Thoracic aorta (tissue), 2 donors: ENCODE data around the gene ZMYND8. TPM values are rescaled to one million over a fixed set of nuclear protein-coding genes. Genes with fewer than 3 reads are reported as not detected.

Experiments used
- ATAC-seq: fragments of 150-250 bp; one replicate; pipeline ENCODE4 v1.8.0; 2017; ENCODE audit warnings: low read depth; ENCODE audit not compliant: insufficient number of reproducible peaks, low FRiP score
- DNase-seq: peaks from one replicate; pipeline ENCODE4 v3.0.0-alpha.2; 2020; ENCODE audit warnings: low spot score
- H3K27ac ChIP-seq, 2 donors: fragments of 200-600 bp; sonication (generic); 1 replicate in 1 of 2; 2 replicates in 1 of 2; pipeline ENCODE4 v1.5.1; 2016; ENCODE audit warnings: mild to moderate bottlenecking in 2 of 2, moderate library complexity in 2 of 2
- H3K27me3 ChIP-seq: fragments of 200-600 bp; sonication (generic); replicated peaks from 2 replicates; pipeline ENCODE4 v1.6.0; 2016; ENCODE audit warnings: mild to moderate bottlenecking; ENCODE audit not compliant: insufficient read depth
- H3K36me3 ChIP-seq: fragments of 200-600 bp; sonication (generic); one replicate; pipeline ENCODE4 v1.5.1; 2016
- H3K4me1 ChIP-seq, 2 donors: fragments of 200-600 bp; sonication (generic); 1 replicate in 1 of 2; 2 replicates in 1 of 2; pipeline versions ENCODE4 v1.5.1 to v1.6.0; 2016; ENCODE audit warnings: low read depth in 2 of 2, mild to moderate bottlenecking in 1 of 2; ENCODE audit not compliant: control insufficient read depth in 1 of 2
- H3K4me3 ChIP-seq: fragments of 200-600 bp; sonication (generic); 2 replicates; pipeline ENCODE4 v1.5.1; 2016; ENCODE audit warnings: mild to moderate bottlenecking
- H3K9me3 ChIP-seq: fragments of 200-600 bp; sonication (generic); 2 replicates; pipeline ENCODE4 v1.5.1; 2016
- total RNA-seq, 2 donors: library from RNA; depleted of rRNA; stranded (reverse); fragments of >200 nt; gene quantifications; one replicate each; pipeline versions ENCODE4 v1.1.0 to v1.2.3, GENCODE V29; 2016
- TF ChIP-seq, protein P1 (sequence below): fragments of 200-600 bp; sonication (generic); IDR thresholded peaks from one replicate; pipeline ENCODE4 v1.5.1; 2019; ENCODE audit warnings: antibody characterized with exemption

ZMYND8 gene
- total RNA-seq, 2 donors from 2014 or later, result 17.9 to 27.2 TPM

DNA sequence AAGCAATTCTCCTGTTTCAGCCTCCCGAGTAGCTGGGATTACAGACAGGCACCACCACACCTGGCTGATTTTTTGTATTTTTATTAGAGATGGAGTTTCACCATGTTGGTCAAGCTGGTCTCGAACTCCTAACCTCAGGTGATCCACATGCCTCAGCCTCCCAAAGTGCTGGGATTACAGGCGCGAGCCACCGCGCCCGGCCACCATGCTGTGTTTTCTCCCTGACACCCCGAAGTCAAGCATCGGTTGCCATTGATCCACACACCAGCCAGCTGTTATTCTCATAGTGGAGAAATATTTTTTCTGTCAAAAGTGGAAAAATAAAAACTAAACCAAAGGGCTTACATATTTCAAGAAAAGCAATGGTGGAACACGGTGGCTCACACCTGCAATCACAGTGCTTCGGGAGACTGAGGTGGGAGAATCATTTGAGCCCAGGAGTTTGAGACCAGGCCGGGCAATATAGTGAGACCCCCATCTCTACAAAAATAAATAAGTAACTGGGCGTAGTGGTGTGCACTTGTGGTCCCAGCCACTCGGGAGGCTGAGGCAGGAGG, 157.4 kb downstream of the ZMYND8 start:
- DNase-seq, result no peak
- Histone ChIP-seq H3K4me3 (no peak overlapping the region), H3K27me3 (no peaks in the 10 kb centered on the region), H3K9me3 (no peaks in the 10 kb centered on the region), H3K27ac (no peak overlapping the region), H3K36me3 (no peaks in the 10 kb centered on the region), H3K4me1 (peaks cover 0 to 3% of the 10 kb centered on the region in 2 donors)
- no peak for ATAC-seq
- TF ChIP-seq, protein P1, sequence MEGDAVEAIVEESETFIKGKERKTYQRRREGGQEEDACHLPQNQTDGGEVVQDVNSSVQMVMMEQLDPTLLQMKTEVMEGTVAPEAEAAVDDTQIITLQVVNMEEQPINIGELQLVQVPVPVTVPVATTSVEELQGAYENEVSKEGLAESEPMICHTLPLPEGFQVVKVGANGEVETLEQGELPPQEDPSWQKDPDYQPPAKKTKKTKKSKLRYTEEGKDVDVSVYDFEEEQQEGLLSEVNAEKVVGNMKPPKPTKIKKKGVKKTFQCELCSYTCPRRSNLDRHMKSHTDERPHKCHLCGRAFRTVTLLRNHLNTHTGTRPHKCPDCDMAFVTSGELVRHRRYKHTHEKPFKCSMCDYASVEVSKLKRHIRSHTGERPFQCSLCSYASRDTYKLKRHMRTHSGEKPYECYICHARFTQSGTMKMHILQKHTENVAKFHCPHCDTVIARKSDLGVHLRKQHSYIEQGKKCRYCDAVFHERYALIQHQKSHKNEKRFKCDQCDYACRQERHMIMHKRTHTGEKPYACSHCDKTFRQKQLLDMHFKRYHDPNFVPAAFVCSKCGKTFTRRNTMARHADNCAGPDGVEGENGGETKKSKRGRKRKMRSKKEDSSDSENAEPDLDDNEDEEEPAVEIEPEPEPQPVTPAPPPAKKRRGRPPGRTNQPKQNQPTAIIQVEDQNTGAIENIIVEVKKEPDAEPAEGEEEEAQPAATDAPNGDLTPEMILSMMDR, result no peak

- DNase-seq (no peak), ATAC-seq (no peak)
- peaks cover 0 to 3% of the 10 kb centered on the region in 2 donors for H3K4me1 ChIP-seq
- H3K4me3 ChIP-seq, result no peak overlapping the region
- TF ChIP-seq, protein P1, result no peak
- no peak overlapping the region for H3K27ac ChIP-seq
- no peaks in the 10 kb centered on the region for H3K36me3 ChIP-seq
- no peaks in the 10 kb centered on the region for H3K27me3 ChIP-seq
- no peaks in the 10 kb centered on the region for H3K9me3 ChIP-seq
Observed at GRCh38 chr20:47198254-47198671, 158.2 kb downstream of the ZMYND8 start.

DNA sequence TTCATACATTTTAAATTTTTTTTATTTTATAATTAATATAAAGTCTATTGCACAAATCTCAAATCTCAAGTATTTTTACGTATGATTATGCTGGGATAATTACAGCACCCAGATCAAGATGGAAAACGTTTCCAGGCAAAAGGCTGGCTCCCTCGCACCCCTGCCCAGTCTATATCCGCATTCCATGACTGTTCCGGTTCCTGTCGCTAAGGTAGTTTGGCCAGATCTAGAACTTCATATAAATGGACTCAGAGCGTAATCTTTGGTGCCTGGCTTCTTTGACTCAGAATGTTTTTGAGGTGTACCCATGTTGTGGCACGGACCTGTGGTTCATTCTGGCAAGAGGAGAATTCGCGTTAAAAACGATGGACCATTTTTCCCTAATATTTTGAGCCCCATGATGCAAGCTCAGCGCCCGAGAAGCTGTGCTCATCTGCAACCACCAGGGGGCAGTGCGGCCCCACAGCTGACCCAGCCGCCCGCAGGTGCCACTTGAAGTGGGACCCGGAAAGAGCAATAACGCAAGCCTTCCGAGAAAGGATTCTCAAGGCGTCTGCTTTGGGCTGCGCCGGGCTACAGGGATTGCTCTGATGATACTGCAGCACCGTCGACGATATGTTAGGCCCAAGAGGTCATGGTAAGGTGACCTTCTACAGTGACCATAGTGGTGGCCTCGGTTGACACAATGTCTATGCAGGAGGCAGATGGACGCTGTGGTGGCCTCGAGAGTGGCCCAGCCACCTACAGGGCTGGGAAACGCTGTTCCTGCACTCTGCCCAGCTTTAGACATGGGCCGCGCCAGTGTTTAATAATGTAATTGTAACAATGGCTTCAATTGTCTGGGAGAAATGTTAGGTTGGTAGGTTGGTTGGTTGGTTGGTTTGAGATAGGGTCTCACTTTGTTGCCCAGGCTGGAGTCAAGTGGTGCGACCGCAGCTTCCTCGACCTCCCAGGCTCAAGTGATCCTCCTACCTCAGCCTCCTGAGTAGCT, 160.1 kb downstream of the ZMYND8 start:
- DNase-seq, result no peak
- Histone ChIP-seq H3K27ac (no peak overlapping the region), H3K27me3 (no peaks in the 10 kb centered on the region), H3K4me1 (peaks cover 0 to 3% of the 10 kb centered on the region in 2 donors), H3K9me3 (no peaks in the 10 kb centered on the region), H3K36me3 (no peaks in the 10 kb centered on the region), H3K4me3 (peak overlapping the region; percentile 63)
- TF ChIP-seq, protein P1, result peak; percentile 100
- ATAC-seq, result peak; percentile 79

- no peak for DNase-seq
Observed at GRCh38 chr20:47195573-47195972, 160.9 kb downstream of the ZMYND8 start.

GRCh38 chr20:47191956-47192355, 164.5 kb downstream of the ZMYND8 start:
- ATAC-seq, result no peak
- Histone ChIP-seq H3K9me3 (no peaks in the 10 kb centered on the region), H3K27me3 (no peaks in the 10 kb centered on the region), H3K4me1 (peaks cover 7 to 16% of the 10 kb centered on the region in 2 donors), H3K4me3 (no peak overlapping the region), H3K27ac (no peak overlapping the region), H3K36me3 (no peaks in the 10 kb centered on the region)
- TF ChIP-seq, protein P1, result no peak
- DNase-seq, result no peak

More at GRCh38 chr20:47195573-47195972, 160.9 kb downstream of the ZMYND8 start:
- Histone ChIP-seq H3K27ac (no peak overlapping the region), H3K9me3 (no peaks in the 10 kb centered on the region), H3K4me1 (peaks cover 0 to 3% of the 10 kb centered on the region in 2 donors), H3K36me3 (no peaks in the 10 kb centered on the region), H3K4me3 (no peak overlapping the region), H3K27me3 (no peaks in the 10 kb centered on the region)
- TF ChIP-seq, protein P1, result no peak
- ATAC-seq, result no peak
